ENCODE data around the gene VPS45. TPM values are rescaled to one million over a fixed set of nuclear protein-coding genes. Genes with fewer than 3 reads are reported as not detected.

The VPS45 gene
- polyA plus RNA-seq, 1 donor (not counting 4 experiments of a cell fraction or from before 2014, with no cell fraction given) = 40.0 TPM

DNA sequence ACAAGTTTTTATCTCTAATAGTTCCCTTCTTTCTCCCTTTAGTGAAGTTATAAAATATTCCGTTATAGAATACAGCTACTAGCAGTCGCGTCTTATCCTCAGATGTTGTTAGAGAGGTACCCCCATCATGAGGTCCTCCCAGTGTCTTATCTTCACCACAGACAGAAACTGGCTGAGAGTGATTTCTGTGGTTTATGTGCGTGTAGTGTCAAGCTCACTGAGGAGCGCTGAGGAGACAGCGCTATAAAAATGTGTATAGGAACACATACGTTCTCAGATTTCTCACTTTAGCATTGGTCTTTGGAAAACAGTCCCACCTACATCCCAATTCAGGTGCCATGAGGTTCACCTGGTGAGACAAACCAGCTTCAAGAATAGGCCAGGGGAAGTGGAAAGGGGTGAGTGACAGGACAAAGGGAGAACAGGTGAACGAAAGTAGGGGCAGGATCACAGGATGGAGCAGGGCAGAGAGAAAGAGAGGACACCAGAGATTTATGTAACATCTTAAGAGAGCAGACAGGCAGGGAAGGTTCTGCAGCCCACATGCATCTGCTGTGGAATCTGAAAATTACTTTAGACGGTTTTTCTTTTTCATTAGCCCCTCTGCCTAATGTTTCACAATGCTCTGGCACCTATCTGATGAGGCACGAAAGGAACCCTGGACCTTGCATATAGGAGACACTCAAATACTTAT is 79.4 kb downstream of the VPS45 start:
- H3K4me2 ChIP-seq (ENCODE audit: control insufficient read depth, extremely low read depth, insufficient read depth, low read depth, low read length) = no peak overlapping the region
- no peak overlapping the region for H3K27ac ChIP-seq (ENCODE audit: control insufficient read depth, insufficient read depth, low read length)
- FAIRE-seq (no peak), DNase-seq (ENCODE audit: low read depth, low spot score) (no peak)
- no peak overlapping the region for H2AFZ ChIP-seq (ENCODE audit: control insufficient read depth, low read length)
- no peaks in the 10 kb centered on the region for H3K79me2 ChIP-seq (ENCODE audit: control insufficient read depth, insufficient read depth, low read length)
- H4K20me1 ChIP-seq (ENCODE audit: control insufficient read depth, extremely low read depth, insufficient read depth, low read length) = no peaks in the 10 kb centered on the region
- no peak overlapping the region for H3K9ac ChIP-seq (ENCODE audit: control insufficient read depth, extremely low read depth, insufficient read depth, low read length)
- peaks cover 7% of the 10 kb centered on the region for H3K4me1 ChIP-seq (ENCODE audit: control insufficient read depth, extremely low read depth, insufficient read depth, low read length)
- dilution Hi-C loops (cut with MboI; ENCODE audit: extremely low pct_ligation_motif_present, low sequenced_read_pairs) = no loop called here
- H3K9me1 ChIP-seq (ENCODE audit: control insufficient read depth, extremely low read depth, insufficient read depth, low read length) = no peaks in the 10 kb centered on the region
- H3K9me3 ChIP-seq (ENCODE audit: control insufficient read depth, low read depth, low read length) = no peaks in the 10 kb centered on the region
- H3K36me3 ChIP-seq (ENCODE audit: control insufficient read depth in 2 of 2, extremely low read depth in 1 of 2, insufficient read depth in 2 of 2, low read length in 2 of 2) = no peaks in the 10 kb centered on the region
- H3K4me3 ChIP-seq (ENCODE audit: control insufficient read depth in 2 of 3, extremely low read depth in 1 of 3, insufficient read depth in 2 of 3, low read depth in 1 of 3, low read length in 3 of 3) = no peak overlapping the region
- TF ChIP-seq EZH2 (IDR thresholded peaks at IDR 0.05; ENCODE audit: low read length) (no peak), CTCF (optimal IDR thresholded peaks at IDR 0.05 in 1 of 3, IDR thresholded peaks at IDR 0.05 in 1 of 3, conservative IDR thresholded peaks at IDR 0.05 in 1 of 3; ENCODE audit: extremely low read depth in 1 of 3, insufficient read depth in 2 of 3, low read length in 3 of 3) (no peak)
- no peaks in the 10 kb centered on the region for H3K27me3 ChIP-seq (ENCODE audit: control insufficient read depth, extremely low read depth, insufficient read depth, low read length)

DNA sequence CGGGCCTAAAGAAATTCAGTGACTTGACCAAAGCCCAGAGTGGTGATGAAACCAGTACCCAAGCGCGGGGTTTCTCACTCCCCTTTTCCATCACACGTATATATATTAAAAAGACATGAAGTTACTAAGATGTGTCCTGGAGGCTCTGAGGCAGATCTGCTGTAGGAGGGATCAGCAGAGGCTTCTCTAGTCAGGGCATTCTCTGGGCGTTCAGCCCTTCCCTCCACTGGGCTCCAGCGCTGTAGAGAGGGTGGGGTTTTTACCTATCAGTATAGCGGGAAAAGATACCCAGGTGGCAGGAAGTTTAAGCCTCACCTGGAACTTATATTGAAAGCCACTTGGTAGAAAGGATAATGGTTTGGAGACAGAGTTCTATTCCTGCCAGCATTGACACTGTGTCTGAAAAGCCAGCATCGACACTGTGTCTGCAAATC is 81.3 kb downstream of the VPS45 start:
- Histone ChIP-seq H3K4me2 (ENCODE audit: control insufficient read depth, extremely low read depth, insufficient read depth, low read depth, low read length) (peak overlapping the region; percentile 80), H3K9me1 (ENCODE audit: control insufficient read depth, extremely low read depth, insufficient read depth, low read length) (no peaks in the 10 kb centered on the region), H4K20me1 (ENCODE audit: control insufficient read depth, extremely low read depth, insufficient read depth, low read length) (no peaks in the 10 kb centered on the region), H3K79me2 (ENCODE audit: control insufficient read depth, insufficient read depth, low read length) (no peaks in the 10 kb centered on the region), H3K4me1 (ENCODE audit: control insufficient read depth, extremely low read depth, insufficient read depth, low read length) (peaks cover 7% of the 10 kb centered on the region), H3K4me3 (ENCODE audit: control insufficient read depth in 2 of 3, extremely low read depth in 1 of 3, insufficient read depth in 2 of 3, low read depth in 1 of 3, low read length in 3 of 3) (peak overlapping the region; percentile 45 to 75 (median 65)), H3K9ac (ENCODE audit: control insufficient read depth, extremely low read depth, insufficient read depth, low read length) (no peak overlapping the region), H3K27ac (ENCODE audit: control insufficient read depth, insufficient read depth, low read length) (no peak overlapping the region), H3K9me3 (ENCODE audit: control insufficient read depth, low read depth, low read length) (no peaks in the 10 kb centered on the region), H3K27me3 (ENCODE audit: control insufficient read depth, extremely low read depth, insufficient read depth, low read length) (no peaks in the 10 kb centered on the region), H2AFZ (ENCODE audit: control insufficient read depth, low read length) (peak overlapping the region; percentile 54), H3K36me3 (ENCODE audit: control insufficient read depth in 2 of 2, extremely low read depth in 1 of 2, insufficient read depth in 2 of 2, low read length in 2 of 2) (no peaks in the 10 kb centered on the region)
- TF ChIP-seq EZH2 (IDR thresholded peaks at IDR 0.05; ENCODE audit: low read length) (no peak), CTCF (optimal IDR thresholded peaks at IDR 0.05 in 1 of 3, IDR thresholded peaks at IDR 0.05 in 1 of 3, conservative IDR thresholded peaks at IDR 0.05 in 1 of 3; ENCODE audit: extremely low read depth in 1 of 3, insufficient read depth in 2 of 3, low read length in 3 of 3) (no peak)
- FAIRE-seq (no peak), DNase-seq (ENCODE audit: low read depth, low spot score) (no peak)
- dilution Hi-C loops (cut with MboI; ENCODE audit: extremely low pct_ligation_motif_present, low sequenced_read_pairs) = no loop called here
